HEK293 (cell line): Measurements from ENCODE around the gene NFE2L3.
A peak's percentile ranks its signal among the peaks of the same experiment; 100 is the strongest.

Experiments used
- CTCF ChIA-PET: fragments of 350-600 bp; formaldehyde crosslinking; extraction: SDS; loops from one replicate; lab custom pipeline; 2021; ENCODE audit warnings: antibody characterized with exemption; lab: Yijun Ruan, JAX
- POLR2A ChIA-PET: fragments of 300-600 bp; formaldehyde crosslinking; extraction: SDS; loops from one replicate; lab custom pipeline; 2020; ENCODE audit warnings: antibody characterized with exemption, inconsistent platforms; lab: Yijun Ruan, JAX
- H3K27ac ChIP-seq: fragments of 200-500 bp; sonication (Bioruptor generic); 2 replicates; pipeline ENCODE4 v1.5.1; 2014; ENCODE audit warnings: low read depth, low read length, control low read depth, inconsistent platforms; ENCODE audit errors: extremely low read depth
- H3K36me3 ChIP-seq, 2 experiments: fragments of 200-500 bp in 1 of 2; sonication (Bioruptor generic) in 1 of 2; 1 replicate in 1 of 2; 2 replicates in 1 of 2; pipeline ENCODE4 v1.5.1; 2014 to 2017; ENCODE audit warnings: inconsistent platforms in 2 of 2, low read length in 2 of 2; ENCODE audit not compliant: control insufficient read depth in 2 of 2, insufficient read depth in 1 of 2
- H3K4me1 ChIP-seq: fragments of 200-500 bp; sonication (Bioruptor generic); 2 replicates; pipeline ENCODE4 v1.5.1; 2014; ENCODE audit warnings: mild to moderate bottlenecking, low read length, inconsistent platforms; ENCODE audit not compliant: control insufficient read depth, insufficient read depth
- H3K4me3 ChIP-seq: 2 replicates; pipeline ENCODE4 v1.5.1; 2011; ENCODE audit warnings: low read depth, mild to moderate bottlenecking, control low read depth, low read length, moderate library complexity
- H3K9me3 ChIP-seq: fragments of 200-500 bp; sonication (Bioruptor generic); 2 replicates; pipeline ENCODE4 v1.5.1; 2014; ENCODE audit warnings: low read depth, low read length, inconsistent platforms; ENCODE audit not compliant: control insufficient read depth, insufficient read depth
- AEBP2 ChIP-seq: fragments of 450-650 bp; formaldehyde crosslinking; IDR thresholded peaks from 2 replicates; pipeline ENCODE4 v1.5.1; 2016; ENCODE audit warnings: missing biosample characterization, missing genetic modification characterization, borderline replicate concordance
- ATF2 ChIP-seq: fragments of 450-650 bp; formaldehyde crosslinking; IDR thresholded peaks from 2 replicates; pipeline ENCODE4 v1.5.1; 2016; ENCODE audit warnings: missing biosample characterization, missing genetic modification characterization, low read depth
- BCL11B ChIP-seq: fragments of 450-650 bp; formaldehyde crosslinking; IDR thresholded peaks from 2 replicates; pipeline ENCODE4 v1.5.1; 2016; ENCODE audit warnings: low read depth, missing biosample characterization, missing genetic modification characterization
- GLI4 ChIP-seq: fragments of 450-650 bp; formaldehyde crosslinking; IDR thresholded peaks from 2 replicates; pipeline ENCODE4 v1.5.1; 2016; ENCODE audit warnings: missing biosample characterization, missing genetic modification characterization
- HIC1 ChIP-seq: fragments of 450-650 bp; formaldehyde crosslinking; IDR thresholded peaks from 2 replicates; pipeline ENCODE4 v1.5.1; 2016; ENCODE audit warnings: missing biosample characterization, missing genetic modification characterization
- HOXC10 ChIP-seq: sonication (generic); formaldehyde crosslinking; IDR thresholded peaks from 2 replicates; pipeline ENCODE4 v1.8.1; 2023; ENCODE audit warnings: mild to moderate bottlenecking, missing genetic modification reagents
- PBX3 ChIP-seq: sonication (generic); formaldehyde crosslinking; IDR thresholded peaks from 2 replicates; pipeline ENCODE4 v1.8.1; 2022; ENCODE audit warnings: mild to moderate bottlenecking, moderate library complexity, missing genetic modification reagents
- PRDM10 ChIP-seq: fragments of 450-650 bp; formaldehyde crosslinking; IDR thresholded peaks from 2 replicates; pipeline ENCODE4 v1.5.1; 2016; ENCODE audit warnings: missing biosample characterization, missing genetic modification characterization
- PRDM6 ChIP-seq: fragments of 450-650 bp; formaldehyde crosslinking; IDR thresholded peaks from 2 replicates; pipeline ENCODE4 v1.5.1; 2017; ENCODE audit warnings: missing biosample characterization, missing genetic modification characterization
- SP2 ChIP-seq: fragments of 450-650 bp; formaldehyde crosslinking; IDR thresholded peaks from 2 replicates; pipeline ENCODE4 v1.5.1; 2016; ENCODE audit warnings: missing biosample characterization, missing genetic modification characterization
- SP3 ChIP-seq: fragments of 450-650 bp; formaldehyde crosslinking; IDR thresholded peaks from 2 replicates; pipeline ENCODE4 v1.5.1; 2016; ENCODE audit warnings: missing biosample characterization, missing genetic modification characterization
- YY1 ChIP-seq: fragments of 450-650 bp; formaldehyde crosslinking; IDR thresholded peaks from 2 replicates; pipeline ENCODE4 v1.5.1; 2018; ENCODE audit warnings: missing biosample characterization, missing genetic modification characterization
- ZBTB48 ChIP-seq: fragments of 450-650 bp; formaldehyde crosslinking; IDR thresholded peaks from 2 replicates; pipeline ENCODE4 v1.5.1; 2016; ENCODE audit warnings: missing biosample characterization, missing genetic modification characterization
- ZBTB8A ChIP-seq: fragments of 450-650 bp; formaldehyde crosslinking; IDR thresholded peaks from 2 replicates; pipeline ENCODE4 v1.5.1; 2016; ENCODE audit warnings: missing biosample characterization, missing genetic modification characterization
- ZFHX2 ChIP-seq: fragments of 450-650 bp; formaldehyde crosslinking; conservative IDR thresholded peaks from 2 replicates; pipeline ENCODE4 v1.5.1; 2016; ENCODE audit warnings: missing biosample characterization, missing genetic modification characterization
- ZNF140 ChIP-seq: fragments of 450-650 bp; formaldehyde crosslinking; IDR thresholded peaks from 2 replicates; pipeline ENCODE4 v1.5.1; 2016; ENCODE audit warnings: missing biosample characterization, missing genetic modification characterization
- ZNF16 ChIP-seq: fragments of 450-650 bp; formaldehyde crosslinking; IDR thresholded peaks from 2 replicates; pipeline ENCODE4 v1.5.1; 2016; ENCODE audit warnings: low read depth, missing biosample characterization, missing genetic modification characterization
- ZNF24 ChIP-seq: fragments of 450-650 bp; formaldehyde crosslinking; IDR thresholded peaks from 2 replicates; pipeline ENCODE4 v1.5.1; 2016; ENCODE audit warnings: missing biosample characterization, missing genetic modification characterization
- ZNF335 ChIP-seq: fragments of 450-650 bp; formaldehyde crosslinking; conservative IDR thresholded peaks from 2 replicates; pipeline ENCODE4 v1.5.1; 2016; ENCODE audit warnings: missing biosample characterization, missing genetic modification characterization
- ZNF530 ChIP-seq: fragments of 450-650 bp; formaldehyde crosslinking; IDR thresholded peaks from 2 replicates; pipeline ENCODE4 v1.5.1; 2016; ENCODE audit warnings: low read depth, missing biosample characterization, missing genetic modification characterization
- ZNF629 ChIP-seq: fragments of 450-650 bp; formaldehyde crosslinking; IDR thresholded peaks from 2 replicates; pipeline ENCODE4 v1.5.1; 2017; ENCODE audit warnings: missing biosample characterization, missing genetic modification characterization
- ZNF707 ChIP-seq: fragments of 450-650 bp; formaldehyde crosslinking; IDR thresholded peaks from 2 replicates; pipeline ENCODE4 v1.5.1; 2016; ENCODE audit warnings: missing biosample characterization, missing genetic modification characterization
- ZNF76 ChIP-seq: fragments of 450-650 bp; formaldehyde crosslinking; IDR thresholded peaks from 2 replicates; pipeline ENCODE4; 2016; ENCODE audit warnings: low read depth, missing biosample characterization, missing genetic modification characterization, borderline replicate concordance
- ZNF768 ChIP-seq: fragments of 450-650 bp; formaldehyde crosslinking; IDR thresholded peaks from 2 replicates; pipeline ENCODE4 v1.5.1; 2018; ENCODE audit warnings: missing biosample characterization, mild to moderate bottlenecking, missing genetic modification characterization
- ZNF843 ChIP-seq: fragments of 450-650 bp; formaldehyde crosslinking; IDR thresholded peaks from 2 replicates; pipeline ENCODE4 v1.5.1; 2016; ENCODE audit warnings: missing biosample characterization, missing genetic modification characterization

Gene NFE2L3

GRCh38 chr7:26151953-26152781, at the start of gene NFE2L3:
Gene NFE2L3, plus strand, starts transcription at chr7:26152198. Its CDS starts 301 bp downstream, at chr7:26152499.
- ChIA-PET CTCF (interaction anchor here (0.6 to 2.2 kb wide), 5 partner anchors 29 to 259 kb away, joined by 3 to 9 read pairs (median 4); no protein-coding TSS in a partner anchor), POLR2A (interaction anchor here (0.6 to 2.1 kb wide), 11 partner anchors 9 to 290 kb away, joined by 3 to 15 read pairs (median 3); no protein-coding TSS in a partner anchor)
- H3K4me1 ChIP-seq: peaks cover 4% of the 10 kb centered on the region; the same call in 1 of the 2 replicates
- peak within 1 kb of the TSS; percentile 71; the same call in 1 of the 2 replicates for H3K27ac ChIP-seq
- H3K4me3 ChIP-seq: peak within 1 kb of the TSS; percentile 71
- H3K9me3 ChIP-seq: no peaks in the 10 kb centered on the region
- no peaks in the 10 kb centered on the region for H3K36me3 ChIP-seq
- TF ChIP-seq ZBTB48 (tag by site-specific recombination) (no peak), ZNF24 (no peak), HOXC10 (CRISPR knock-in tag) (no peak), HIC1 (tag by site-specific recombination) (peak; percentile 90), PBX3 (0 out of 2 replicates have a peak, but pooled peaks have one; percentile 36), PRDM10 (no peak), SP2 (tag by site-specific recombination) (peak; percentile 39; the same call in 1 of the 2 replicates), AEBP2 (tag by site-specific recombination) (no peak), ZNF768 (no peak), ZNF843 (tag by site-specific recombination) (no peak), ZNF76 (tag by site-specific recombination) (peak; percentile 73), ZNF707 (tag by site-specific recombination) (no peak), PRDM6 (tag by site-specific recombination) (no peak), ZNF140 (tag by site-specific recombination) (no peak), ZNF16 (no peak), SP3 (tag by site-specific recombination) (peak; percentile 35), ZNF629 (tag by site-specific recombination) (no peak), ZBTB8A (tag by site-specific recombination) (peak; percentile 89), GLI4 (tag by site-specific recombination) (no peak), ATF2 (tag by site-specific recombination) (no peak), ZFHX2 (tag by site-specific recombination) (peak; percentile 39; the same call in 1 of the 2 replicates), YY1 (tag by site-specific recombination) (no peak), ZNF335 (peak; percentile 52), ZNF530 (tag by site-specific recombination) (no peak), BCL11B (tag by site-specific recombination) (no peak)
